Body of pancreas (tissue), 4 donors: ENCODE results near the gene ERC1. TPM values are rescaled to one million over a fixed set of nuclear protein-coding genes. Genes with fewer than 3 reads are reported as not detected.

Source experiments
- ATAC-seq: fragments of 150-250 bp; one replicate; pipeline ENCODE4 v1.9.1; 2016
- DNase-seq, 4 donors: peaks; one replicate each; pipeline ENCODE4 v3.0.0-alpha.2; 2019
- H3K27ac ChIP-seq, 4 donors: fragments of 200-600 bp; sonication (generic); 1 replicate in 3 of 4; 2 replicates in 1 of 4; pipeline versions ENCODE4 v1.5.1 to v1.6.1; 2016 to 2019; ENCODE audit warnings: mild to moderate bottlenecking in 1 of 4, mixed read lengths in 1 of 4, moderate library complexity in 1 of 4
- H3K27me3 ChIP-seq, 2 donors: fragments of 200-600 bp; sonication (generic); one replicate each; pipeline ENCODE4 v1.6.0; 2016; ENCODE audit warnings: mild to moderate bottlenecking in 1 of 2
- H3K36me3 ChIP-seq, 2 donors: fragments of 200-600 bp; sonication (generic); replicated peaks in 1 of 2; 2 replicates each; pipeline ENCODE4 v1.5.1; 2016; ENCODE audit warnings: low read depth in 2 of 2; ENCODE audit not compliant: insufficient read depth in 1 of 2
- H3K4me1 ChIP-seq: fragments of 200-600 bp; sonication (generic); one replicate; pipeline ENCODE4 v1.6.0; 2016
- H3K4me3 ChIP-seq, 2 donors: fragments of 200-600 bp; sonication (generic); 1 replicate in 1 of 2; 2 replicates in 1 of 2; pipeline ENCODE4 v1.5.1; 2016 to 2019
- H3K9me3 ChIP-seq, 3 donors: fragments of 200-600 bp; sonication (generic); 1 replicate in 2 of 3; 2 replicates in 1 of 3; pipeline ENCODE4 v1.5.1; 2016
- CTCF ChIP-seq, 7 experiments: fragments of 450-650 bp in 4 of 7; fragments of 200-600 bp in 3 of 7; sonication (generic) in 3 of 7; IDR thresholded peaks; one replicate each; pipeline ENCODE4 v1.5.1; 2016 to 2019; ENCODE audit warnings: antibody characterized with exemption in 7 of 7
- POLR2A ChIP-seq, 3 donors: fragments of 450-650 bp; IDR thresholded peaks; one replicate each; pipeline ENCODE4 v1.6.1; 2016; ENCODE audit warnings: antibody characterized with exemption in 3 of 3, mild to moderate bottlenecking in 2 of 3
- WGBS, 2 donors: methylation state at CpG; one replicate each; pipeline ENCODE4 v1.1.5; 2017; 5-methylcytosine and 5-hydroxymethylcytosine counted together
- intact Hi-C: fragments of 100-400 bp; cut with DNase I; formaldehyde crosslinking; loops from one replicate; pipeline ENCODE4 v1.15.1; 2023
- total RNA-seq, 2 donors: library from RNA; depleted of rRNA; stranded (reverse); fragments of >200 nt; gene quantifications; one replicate each; pipeline ENCODE4 v1.1.0, GENCODE V29; 2016

The ERC1 gene
- total RNA-seq, 2 donors from 2014 or later = 20.8 to 29.0 TPM

- 75 to 80% methylated on average over 5 of the region's 5 CpGs for WGBS, 2 donors
- Histone ChIP-seq H3K9me3 (no peaks in the 10 kb centered on the region), H3K36me3 (no peaks in the 10 kb centered on the region)
Observed at GRCh38 chr12:1481326-1481725, 490.3 kb downstream of the ERC1 start.

GRCh38 chr12:1481906-1482305 lies 490.9 kb downstream of the ERC1 start:
- no peaks in the 10 kb centered on the region for H3K36me3 ChIP-seq
- no peak for ATAC-seq
- TF ChIP-seq CTCF (IDR thresholded peaks at IDR 0.05) = no peak
- no peak for TF ChIP-seq POLR2A (IDR thresholded peaks at IDR 0.05)
- H3K27ac ChIP-seq = no peak overlapping the region
- DNase-seq = no peak
- H3K4me3 ChIP-seq = no peak overlapping the region
- no peaks in the 10 kb centered on the region for H3K9me3 ChIP-seq
- no peaks in the 10 kb centered on the region for H3K4me1 ChIP-seq
- intact Hi-C loops = no loop called here
- 92 to 96% methylated on average over 8 of the region's 8 CpGs for WGBS, 2 donors
- no peaks in the 10 kb centered on the region for H3K27me3 ChIP-seq

More at GRCh38 chr12:1481326-1481725, 490.3 kb downstream of the ERC1 start:
- ATAC-seq (no peak), DNase-seq (no peak)
- TF ChIP-seq CTCF (IDR thresholded peaks at IDR 0.05) (no peak), POLR2A (IDR thresholded peaks at IDR 0.05) (no peak)
- intact Hi-C loops = no loop called here
- no peak overlapping the region for H3K27ac ChIP-seq
- no peaks in the 10 kb centered on the region for H3K27me3 ChIP-seq
- no peaks in the 10 kb centered on the region for H3K4me1 ChIP-seq
- H3K4me3 ChIP-seq = no peak overlapping the region

DNA sequence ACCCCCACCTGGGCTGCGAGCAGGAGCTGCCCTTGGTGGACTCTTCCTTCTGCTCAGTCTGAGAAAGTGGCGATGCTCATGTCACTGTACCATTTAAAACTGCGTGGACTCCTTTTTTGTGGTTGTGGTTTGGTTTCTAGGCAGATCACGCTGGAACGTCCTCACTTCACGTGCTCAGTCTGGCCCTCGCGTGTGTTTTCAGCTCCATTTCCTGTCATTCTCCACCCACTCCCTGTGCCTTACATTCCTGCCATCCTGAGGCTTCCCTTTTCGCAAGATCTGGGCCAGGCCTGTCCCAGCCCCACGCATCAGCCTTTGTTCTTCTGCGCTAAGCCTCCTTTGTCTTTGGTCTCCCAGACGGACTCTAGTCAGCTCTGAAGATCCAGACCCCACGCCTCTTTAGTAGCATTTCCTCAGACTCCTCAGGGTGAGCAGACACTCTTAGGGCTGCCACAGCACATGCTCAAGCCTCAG lies 497.9 kb downstream of the ERC1 start:
- H3K4me1 ChIP-seq = no peaks in the 10 kb centered on the region
- 81 to 90% methylated on average over 13 of the region's 13 CpGs for WGBS, 2 donors
- no peaks in the 10 kb centered on the region for H3K9me3 ChIP-seq
- peaks cover 0 to 6% of the 10 kb centered on the region in 2 donors for H3K36me3 ChIP-seq
- no peak for ATAC-seq
- H3K4me3 ChIP-seq = no peak overlapping the region
- H3K27me3 ChIP-seq = no peaks in the 10 kb centered on the region
- intact Hi-C loops = no loop called here
- DNase-seq = peak in 1 of 4 donors; percentile 14
- no peak for TF ChIP-seq CTCF (IDR thresholded peaks at IDR 0.05)
- no peak for TF ChIP-seq POLR2A (IDR thresholded peaks at IDR 0.05)
- no peak overlapping the region for H3K27ac ChIP-seq

DNA sequence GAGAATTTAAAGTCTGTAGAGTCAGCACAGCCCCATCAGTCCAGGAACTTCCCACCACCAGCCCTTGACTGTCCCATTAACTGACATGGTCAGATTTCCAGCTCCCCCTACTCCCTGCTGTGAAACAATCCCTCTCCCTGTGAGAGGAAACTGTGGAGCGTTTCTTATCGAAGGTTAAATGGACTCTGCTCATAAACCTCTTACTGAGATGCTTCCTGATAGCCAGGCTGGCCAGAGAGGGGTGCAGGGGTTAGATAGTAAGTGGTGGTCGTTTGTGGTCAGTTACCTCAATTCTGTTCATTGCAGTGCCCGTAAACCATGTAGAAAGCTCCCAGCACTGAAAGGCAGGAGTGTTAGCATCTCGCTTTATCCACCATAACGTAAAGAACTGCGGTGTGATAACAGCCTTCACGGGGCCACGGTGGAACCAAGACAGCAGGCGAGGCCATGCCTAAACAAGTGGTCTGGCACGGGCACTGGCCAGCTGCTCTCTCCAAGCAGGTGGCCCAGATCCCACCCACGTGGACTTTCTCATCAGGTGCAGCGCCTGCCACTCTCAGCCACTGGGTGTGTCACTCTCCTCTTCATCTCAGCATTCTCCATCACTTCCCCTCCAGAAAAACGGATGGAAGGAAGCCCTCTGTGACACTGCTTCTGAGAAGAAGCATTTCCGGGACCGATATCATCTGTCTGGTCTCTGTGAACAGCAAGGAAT lies 501.1 kb downstream of the ERC1 start:
- DNase-seq = no peak
- no peak overlapping the region for H3K4me3 ChIP-seq
- whole genome bisulfite sequencing, 2 donors = 79 to 86% methylated on average over 14 to 16 of the region's 16 CpGs
- no peak for ATAC-seq
- intact Hi-C loops = no loop called here
- peaks cover 4% of the 10 kb centered on the region for H3K4me1 ChIP-seq
- no peak for TF ChIP-seq CTCF (IDR thresholded peaks at IDR 0.05)
- no peak for TF ChIP-seq POLR2A (IDR thresholded peaks at IDR 0.05)
- peaks cover 0 to 6% of the 10 kb centered on the region in 2 donors for H3K36me3 ChIP-seq
- no peaks in the 10 kb centered on the region for H3K9me3 ChIP-seq
- no peak overlapping the region for H3K27ac ChIP-seq
- no peaks in the 10 kb centered on the region for H3K27me3 ChIP-seq
